ENCODE measurements around the gene SNX1. TPM values are rescaled to one million over a fixed set of nuclear protein-coding genes. Genes with fewer than 3 reads are reported as not detected.

The SNX1 gene
- total and polyA plus RNA-seq, 2 of the 8 experiments (the other 6 are each of a cell fraction or from before 2014, with no cell fraction given), result 27.9 to 59.8 TPM

GRCh38 chr15:64052925-64053491 is 42.8 kb upstream of the SNX1 start:
- Histone ChIP-seq H3K36me3 (ENCODE audit: control insufficient read depth in 2 of 4, insufficient read depth in 4 of 4, low read length in 3 of 4) (no peaks in the 10 kb centered on the region), H3K27me3 (replicated peaks in 1 of 4; ENCODE audit: control insufficient read depth in 3 of 4, extremely low read depth in 1 of 4, insufficient read depth in 3 of 4, low read length in 3 of 4) (no peaks in the 10 kb centered on the region; a peak in 1 of 7 replicates), H2BK12ac (ENCODE audit: low read depth, low read length) (no peak overlapping the region), H3K79me2 (ENCODE audit: control insufficient read depth in 1 of 2, insufficient read depth in 2 of 2, low read length in 2 of 2) (no peaks in the 10 kb centered on the region), H3K56ac (replicated peaks; ENCODE audit: insufficient read length, low read depth, low read length) (no peak overlapping the region), H3K4me3 (ENCODE audit: extremely low read depth in 1 of 4, insufficient read depth in 2 of 4, low read depth in 3 of 4, low read length in 4 of 4) (no peak overlapping the region), H3K9ac (replicated peaks in 1 of 4; ENCODE audit: extremely low read depth in 1 of 4, low read depth in 3 of 4, low read length in 3 of 4) (no peak overlapping the region), H2AFZ (ENCODE audit: low read length) (0 out of 2 replicates have a peak overlapping the region, but pooled peaks have one; percentile 14), H2BK5ac (ENCODE audit: low read depth, low read length) (no peak overlapping the region), H2AK5ac (ENCODE audit: low read depth, low read length) (no peak overlapping the region), H3K79me1 (ENCODE audit: low read depth, low read length) (no peaks in the 10 kb centered on the region), H3K4me1 (replicated peaks in 1 of 4; ENCODE audit: control insufficient read depth in 3 of 4, insufficient read depth in 4 of 4, low read length in 3 of 4) (peaks cover 0 to 5% (median 1%) of the 10 kb centered on the region in 4 experiments; a peak in 1 of 7 replicates), H4K20me1 (replicated peaks in 1 of 2; ENCODE audit: control insufficient read depth in 1 of 2, insufficient read depth in 2 of 2, low read length in 2 of 2) (no peaks in the 10 kb centered on the region), H3K27ac (ENCODE audit: low read depth, low read length) (no peak overlapping the region), H3K4me2 (ENCODE audit: insufficient read depth in 1 of 2, low read depth in 2 of 2, low read length in 2 of 2) (no peak overlapping the region), H4K91ac (replicated peaks; ENCODE audit: insufficient read length, low read length) (no peak overlapping the region), H3K14ac (ENCODE audit: insufficient read length) (no peak overlapping the region), H3K9me3 (ENCODE audit: insufficient read depth in 2 of 2, low read depth in 1 of 2, low read length in 1 of 2) (no peaks in the 10 kb centered on the region), H4K5ac (ENCODE audit: insufficient read length, low read depth, low read length) (no peak overlapping the region), H2BK120ac (replicated peaks; ENCODE audit: low read depth, low read length) (no peak overlapping the region), H3K18ac (ENCODE audit: extremely low read depth, low read length) (no peak overlapping the region), H3K23me2 (ENCODE audit: low read depth, low read length) (no peaks in the 10 kb centered on the region), H3K23ac (ENCODE audit: insufficient read length) (no peak overlapping the region), H3K4ac (replicated peaks; ENCODE audit: insufficient read length, low read depth, low read length) (no peak overlapping the region), H4K8ac (ENCODE audit: extremely low read depth, insufficient read depth, low read length) (no peak overlapping the region), H2BK15ac (ENCODE audit: low read length) (no peak overlapping the region), H2BK20ac (ENCODE audit: low read length) (no peak overlapping the region)
- TF ChIP-seq NANOG (IDR thresholded peaks at IDR 0.05; ENCODE audit: insufficient read depth, low read depth, low read length, poor library complexity, severe bottlenecking) (no peak), HDAC2 (IDR thresholded peaks at IDR 0.05; ENCODE audit: borderline replicate concordance in 1 of 2, low read depth in 2 of 2, low read length in 2 of 2) (no peak), CHD2 (IDR thresholded peaks at IDR 0.05; ENCODE audit: low read length) (no peak), FOSL1 (IDR thresholded peaks at IDR 0.05; ENCODE audit: insufficient read depth, low read depth, low read length) (no peak), CEBPB (IDR thresholded peaks at IDR 0.05; ENCODE audit: low read depth, low read length) (no peak), E2F6 (IDR thresholded peaks at IDR 0.05) (no peak), MAFK (IDR thresholded peaks at IDR 0.05; ENCODE audit: low read depth, low read length) (peak; percentile 72)
- no peak for DNase-seq (ENCODE audit: low read depth in 1 of 2, low spot score in 2 of 2)
- WGBS, 2 experiments (ENCODE audit: extremely low coverage in 1 of 2, insufficient coverage in 1 of 2, insufficient read length in 1 of 2, insufficient replicate concordance in 2 of 2, low coverage in 1 of 2, low lambda C conversion rate in 2 of 2, missing lambda C conversion rate in 1 of 2), result 84% methylated on average over 5 of the region's 5 CpGs; no CpG with 5 or more reads in 1 of the 2 experiments
- POLR2A ChIA-PET (ENCODE audit: partially characterized antibody), result interaction anchor here (1.3 kb wide), 1 partner anchor 46 kb away, joined by 3 read pairs; no protein-coding TSS in a partner anchor
- CTCF ChIA-PET (ENCODE audit: partially characterized antibody), result interaction anchor here (1.4 to 7.7 kb wide), 6 partner anchors 15 to 301 kb away, joined by 3 to 62 read pairs (median 8); no protein-coding TSS in a partner anchor
- no peak for FAIRE-seq

All from H1 (cell line).